Neuronal stem cell (in vitro differentiated cells): ENCODE measurements around the gene LRPPRC.

Source experiments
- DNase-seq: peaks from one replicate; pipeline ENCODE4 v3.0.0-alpha.2; 2013; ENCODE audit warnings: low spot score
- H2AFZ ChIP-seq: one replicate; pipeline ENCODE4 v1.6.1; 2013; ENCODE audit warnings: mild to moderate bottlenecking, low read length, inconsistent platforms
- H2AK5ac ChIP-seq: 2 replicates; pipeline ENCODE4 v1.6.1; 2013; ENCODE audit warnings: low read depth, mild to moderate bottlenecking, inconsistent platforms, low read length, moderate library complexity, mixed read lengths
- H2BK120ac ChIP-seq: 2 replicates; pipeline ENCODE4 v1.6.1; 2013; ENCODE audit warnings: low read depth, mild to moderate bottlenecking, inconsistent platforms, low read length, moderate library complexity, mixed read lengths
- H2BK12ac ChIP-seq: one replicate; pipeline ENCODE4 v1.6.1; 2013; ENCODE audit warnings: low read length, inconsistent platforms
- H2BK15ac ChIP-seq: 2 replicates; pipeline ENCODE4 v1.6.1; 2013; ENCODE audit warnings: mild to moderate bottlenecking, low read length, inconsistent platforms, mixed read lengths
- H2BK5ac ChIP-seq: one replicate; pipeline ENCODE4 v1.6.1; 2013; ENCODE audit warnings: inconsistent platforms, mild to moderate bottlenecking, low read length, moderate library complexity
- H3K14ac ChIP-seq: one replicate; pipeline ENCODE4 v1.6.1; 2013; ENCODE audit warnings: low read length, inconsistent platforms
- H3K18ac ChIP-seq: 2 replicates; pipeline ENCODE4 v1.6.1; 2013; ENCODE audit warnings: low read length, inconsistent platforms
- H3K23ac ChIP-seq: 2 replicates; pipeline ENCODE4 v1.6.1; 2013; ENCODE audit warnings: low read depth, mild to moderate bottlenecking, mixed read lengths, low read length, inconsistent platforms; ENCODE audit not compliant: poor library complexity
- H3K27ac ChIP-seq: replicated peaks from 3 replicates; pipeline ENCODE4 v1.5.1; 2013; ENCODE audit warnings: low read length, inconsistent platforms
- H3K27me3 ChIP-seq, 3 experiments: 2 replicates each; pipeline ENCODE4 v1.6.1; 2013; ENCODE audit warnings: low read length in 3 of 3, mild to moderate bottlenecking in 2 of 3, inconsistent platforms in 1 of 3, low read depth in 1 of 3, mixed read lengths in 1 of 3, moderate library complexity in 1 of 3; ENCODE audit not compliant: control insufficient read depth in 3 of 3, insufficient read depth in 3 of 3
- H3K36me3 ChIP-seq, 2 donors: replicated peaks in 1 of 2; 2 replicates each; pipeline ENCODE4 v1.6.1; 2013; ENCODE audit warnings: low read length in 2 of 2; ENCODE audit not compliant: control insufficient read depth in 2 of 2, insufficient read depth in 2 of 2
- H3K4ac ChIP-seq: 2 replicates; pipeline ENCODE4 v1.6.1; 2013; ENCODE audit warnings: inconsistent platforms, mild to moderate bottlenecking, low read length, moderate library complexity
- H3K4me1 ChIP-seq, 2 donors: 1 replicate in 1 of 2; 2 replicates in 1 of 2; pipeline ENCODE4 v1.6.1; 2013; ENCODE audit warnings: low read length in 2 of 2, low read depth in 1 of 2; ENCODE audit not compliant: control insufficient read depth in 2 of 2, insufficient read depth in 1 of 2
- H3K4me2 ChIP-seq: one replicate; pipeline ENCODE4 v1.6.1; 2013; ENCODE audit warnings: mild to moderate bottlenecking, low read length, inconsistent platforms; ENCODE audit not compliant: insufficient read depth, poor library complexity, severe bottlenecking
- H3K4me3 ChIP-seq, 2 donors: 2 replicates each; pipeline ENCODE4 v1.5.1; 2013; ENCODE audit warnings: low read length in 2 of 2, mild to moderate bottlenecking in 2 of 2, inconsistent platforms in 1 of 2, moderate library complexity in 1 of 2
- H3K79me1 ChIP-seq: one replicate; pipeline ENCODE4 v1.6.1; 2013; ENCODE audit warnings: low read depth, mild to moderate bottlenecking, inconsistent platforms, low read length, moderate library complexity
- H3K9ac ChIP-seq: one replicate; pipeline ENCODE4 v1.6.1; 2013; ENCODE audit warnings: mild to moderate bottlenecking, low read depth, low read length, inconsistent platforms; ENCODE audit not compliant: poor library complexity
- H3K9me3 ChIP-seq, 2 donors: replicated peaks in 1 of 2; 2 replicates each; pipeline versions ENCODE3 to v1.6.1; 2013; ENCODE audit warnings: low read length in 2 of 2, mild to moderate bottlenecking in 2 of 2, inconsistent platforms in 1 of 2, low read depth in 1 of 2, mixed read lengths in 1 of 2, moderate library complexity in 1 of 2; ENCODE audit not compliant: control insufficient read depth in 2 of 2, insufficient read depth in 1 of 2
- H4K8ac ChIP-seq: one replicate; pipeline ENCODE4 v1.6.1; 2013; ENCODE audit warnings: low read depth, mild to moderate bottlenecking, inconsistent platforms, low read length, moderate library complexity
- H4K91ac ChIP-seq: one replicate; pipeline ENCODE4 v1.6.1; 2013; ENCODE audit warnings: low read length, low read depth, mild to moderate bottlenecking, inconsistent platforms; ENCODE audit not compliant: poor library complexity
- WGBS, 2 donors: extraction: QIAGEN DNeasy Blood & Tissue Kit; methylation state at CpG; one replicate each; pipeline ENCODE4 v1.1.7; 2013; ENCODE audit warnings: missing lambda C conversion rate in 2 of 2, mixed read lengths in 1 of 2; ENCODE audit not compliant: insufficient read length in 2 of 2, insufficient replicate concordance in 1 of 2; ENCODE audit errors: extremely low coverage in 2 of 2; 5-methylcytosine and 5-hydroxymethylcytosine counted together

LRPPRC gene

DNA sequence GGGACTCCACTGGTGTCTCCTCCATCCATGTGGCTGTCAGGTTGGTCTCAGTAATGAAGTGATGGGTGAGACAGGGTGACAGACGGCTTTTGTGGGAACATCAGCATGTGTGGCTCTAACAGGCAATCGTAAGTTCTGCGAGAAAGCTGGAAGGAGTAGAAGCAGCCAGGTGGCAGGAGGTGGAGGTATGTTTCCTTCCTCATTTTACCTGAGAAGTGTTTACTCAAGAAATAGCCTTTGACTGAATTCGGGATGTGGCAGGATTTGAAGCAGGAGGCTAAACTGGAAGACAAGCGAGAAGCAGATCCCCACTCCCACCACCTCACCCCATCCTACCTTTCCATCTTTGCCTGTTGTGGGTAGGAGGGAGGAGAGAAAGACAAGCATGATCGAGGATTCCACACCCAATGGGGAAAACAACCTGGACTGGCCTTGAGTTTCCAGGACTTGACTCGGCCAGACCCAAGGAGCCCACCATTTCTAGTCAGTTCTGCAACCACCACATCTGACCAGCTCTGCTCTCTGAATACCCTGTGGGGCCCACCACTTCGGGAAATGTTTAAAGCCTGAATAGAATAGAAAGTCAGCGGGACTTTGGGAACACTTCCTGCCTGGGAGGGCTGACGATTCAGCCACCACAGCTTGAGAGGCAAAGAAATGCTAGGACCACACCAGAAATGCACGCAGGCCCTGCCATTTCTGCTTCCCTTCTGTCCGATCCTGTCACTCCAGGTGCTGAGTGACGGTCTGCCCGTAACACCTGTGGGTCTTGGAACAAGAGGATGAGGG is 155.8 kb downstream of the LRPPRC start:
- no peak overlapping the region for H3K27ac ChIP-seq
- no peak overlapping the region for H3K9ac ChIP-seq
- H3K79me1 ChIP-seq: no peaks in the 10 kb centered on the region
- H2AFZ ChIP-seq: peak overlapping the region; percentile 81
- H2BK5ac ChIP-seq: no peak overlapping the region
- H3K4me1 ChIP-seq: peaks cover 0 to 9% of the 10 kb centered on the region in 2 donors
- peaks cover 0 to 2% (median 0%) of the 10 kb centered on the region in 3 experiments for H3K27me3 ChIP-seq
- no peak overlapping the region for H3K14ac ChIP-seq
- no peaks in the 10 kb centered on the region for H3K9me3 ChIP-seq
- H2AK5ac ChIP-seq: no peak overlapping the region
- no peak overlapping the region for H3K23ac ChIP-seq
- no peak overlapping the region for H2BK120ac ChIP-seq
- no peak overlapping the region for H4K91ac ChIP-seq
- H3K18ac ChIP-seq: no peak overlapping the region
- no peak for DNase-seq
- H3K4me3 ChIP-seq: no peak overlapping the region
- no peak overlapping the region for H2BK12ac ChIP-seq
- H3K36me3 ChIP-seq: no peaks in the 10 kb centered on the region
- no peak overlapping the region for H3K4me2 ChIP-seq
- no peak overlapping the region for H2BK15ac ChIP-seq
- no peak overlapping the region for H4K8ac ChIP-seq
- no CpG with 5 or more reads among the region's 14 CpGs for WGBS, 2 donors
- no peak overlapping the region for H3K4ac ChIP-seq

DNA sequence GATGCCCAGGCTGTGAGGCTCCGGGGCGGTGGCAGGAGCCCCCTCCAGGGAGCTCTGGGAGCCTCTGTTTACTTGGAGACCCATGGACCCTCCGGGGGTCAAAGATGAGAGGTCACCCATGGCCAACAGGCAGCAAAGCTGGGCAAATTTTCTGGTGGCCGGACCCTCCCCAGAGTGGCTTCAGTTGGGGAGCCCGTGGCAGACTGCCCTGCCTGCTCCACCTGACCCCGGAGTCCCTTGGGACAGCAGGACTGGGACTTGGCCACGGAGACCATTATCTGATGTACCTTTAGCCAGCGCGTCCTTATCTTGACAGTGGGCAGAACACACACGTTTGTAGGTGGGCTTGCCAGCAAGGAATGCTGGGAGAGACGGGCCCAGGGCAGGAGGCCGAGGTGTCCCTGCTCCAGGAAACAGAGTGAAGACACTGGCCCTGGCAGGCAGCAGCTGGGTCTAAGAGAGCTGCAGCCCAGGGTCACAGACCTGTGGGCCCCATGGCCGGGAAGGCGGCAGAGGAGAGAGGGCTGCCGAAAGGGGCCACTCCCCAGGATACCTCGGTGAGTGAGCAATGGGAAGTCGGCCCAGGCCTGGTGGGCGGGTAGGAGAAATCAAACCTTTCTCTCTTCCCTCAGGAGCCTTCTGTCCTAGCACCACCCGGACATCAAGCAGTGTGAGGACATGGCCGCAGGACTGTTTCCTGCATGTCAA is 157.1 kb downstream of the LRPPRC start, which contains the start of the genes ABCG5 and ABCG8:
Gene ABCG5 (minus strand): TSS at position 280 of the 708 bp plus-strand sequence. CDS start 160 bp downstream, at position 120.
Gene ABCG8 (plus strand): TSS at position 412 of the 708 bp plus-strand sequence. CDS start 83 bp downstream, at position 495.
- Histone ChIP-seq H3K9ac (no peak within 1 kb of the TSS), H3K27me3 (peaks cover 0 to 2% (median 0%) of the 10 kb centered on the region in 3 experiments), H3K4ac (no peak within 1 kb of the TSS), H3K4me1 (peaks cover 0 to 9% of the 10 kb centered on the region in 2 donors), H3K14ac (peak within 1 kb of the TSS; percentile 72), H4K91ac (no peak within 1 kb of the TSS), H4K8ac (no peak within 1 kb of the TSS), H2AK5ac (no peak within 1 kb of the TSS), H3K4me2 (no peak within 1 kb of the TSS), H3K4me3 (no peak within 1 kb of the TSS), H2AFZ (peak within 1 kb of the TSS; percentile 81), H3K27ac (no peak within 1 kb of the TSS), H3K79me1 (no peaks in the 10 kb centered on the region), H2BK12ac (no peak within 1 kb of the TSS), H3K18ac (peak within 1 kb of the TSS; percentile 80), H3K23ac (peak within 1 kb of the TSS; percentile 81), H3K9me3 (no peaks in the 10 kb centered on the region), H2BK120ac (no peak within 1 kb of the TSS), H2BK15ac (no peak within 1 kb of the TSS), H3K36me3 (no peaks in the 10 kb centered on the region), H2BK5ac (no peak within 1 kb of the TSS)
- no peak for DNase-seq
- WGBS, 2 donors: no CpG with 5 or more reads among the region's 20 CpGs

DNA sequence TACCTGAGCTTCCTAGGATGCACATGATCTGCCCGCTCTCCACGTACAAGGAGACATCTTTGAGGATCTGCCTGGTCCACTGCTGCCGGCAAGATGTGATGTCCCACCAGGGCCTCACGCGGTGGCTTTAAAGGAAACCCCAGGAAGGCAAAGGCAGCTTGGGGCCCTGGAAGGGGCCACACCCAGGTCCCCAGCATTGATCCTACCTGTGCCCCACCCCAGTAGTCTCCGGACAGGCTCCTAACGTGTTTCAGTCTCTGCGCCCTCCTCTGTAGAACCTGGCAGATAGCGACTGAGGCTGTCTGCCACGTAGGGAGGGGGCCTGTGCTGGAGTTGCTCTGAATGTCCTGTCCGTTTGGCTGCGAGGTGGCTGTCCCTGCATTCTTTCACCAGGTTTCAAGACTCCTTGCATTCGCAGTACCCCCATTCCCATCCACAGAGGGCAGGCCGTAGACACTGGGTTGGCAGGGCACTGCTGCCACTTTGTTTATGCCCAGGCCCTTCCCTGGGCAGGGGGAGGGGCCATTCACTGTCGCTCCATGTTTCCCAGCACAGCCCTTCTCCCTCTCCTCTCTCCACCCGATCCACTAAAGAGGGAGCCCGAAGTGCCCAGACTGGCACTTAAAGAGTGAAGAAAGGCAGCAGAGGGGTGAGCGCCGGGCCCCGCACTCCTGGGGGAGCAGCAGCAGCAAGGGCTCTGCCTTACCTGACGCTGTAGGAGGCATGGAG is 157.8 kb downstream of the LRPPRC start:
- H3K14ac ChIP-seq: peak overlapping the region; percentile 72
- no peak overlapping the region for H3K9ac ChIP-seq
- no peak overlapping the region for H3K27ac ChIP-seq
- H2BK120ac ChIP-seq: no peak overlapping the region
- peaks cover 0 to 9% of the 10 kb centered on the region in 2 donors for H3K4me1 ChIP-seq
- H3K4ac ChIP-seq: no peak overlapping the region
- DNase-seq: no peak
- no CpG with 5 or more reads among the region's 21 CpGs for WGBS, 2 donors
- no peak overlapping the region for H2AFZ ChIP-seq
- H3K27me3 ChIP-seq: peaks cover 0 to 2% (median 0%) of the 10 kb centered on the region in 3 experiments
- H2BK15ac ChIP-seq: no peak overlapping the region
- H4K8ac ChIP-seq: no peak overlapping the region
- no peaks in the 10 kb centered on the region for H3K9me3 ChIP-seq
- peak overlapping the region; percentile 53 for H3K18ac ChIP-seq
- no peak overlapping the region for H2AK5ac ChIP-seq
- H3K4me2 ChIP-seq: no peak overlapping the region
- H3K36me3 ChIP-seq: no peaks in the 10 kb centered on the region
- H3K4me3 ChIP-seq: no peak overlapping the region
- no peak overlapping the region for H2BK5ac ChIP-seq
- H3K23ac ChIP-seq: peak overlapping the region; percentile 81
- H2BK12ac ChIP-seq: no peak overlapping the region
- no peaks in the 10 kb centered on the region for H3K79me1 ChIP-seq
- no peak overlapping the region for H4K91ac ChIP-seq
